Measurements from ENCODE around the gene UBE2H. TPM values are rescaled to one million over a fixed set of nuclear protein-coding genes. Genes with fewer than 3 reads are reported as not detected.

UBE2H gene
- total RNA-seq, 4 donors from 2014 or later: 31.0 to 131 (median 53.3) TPM

DNA sequence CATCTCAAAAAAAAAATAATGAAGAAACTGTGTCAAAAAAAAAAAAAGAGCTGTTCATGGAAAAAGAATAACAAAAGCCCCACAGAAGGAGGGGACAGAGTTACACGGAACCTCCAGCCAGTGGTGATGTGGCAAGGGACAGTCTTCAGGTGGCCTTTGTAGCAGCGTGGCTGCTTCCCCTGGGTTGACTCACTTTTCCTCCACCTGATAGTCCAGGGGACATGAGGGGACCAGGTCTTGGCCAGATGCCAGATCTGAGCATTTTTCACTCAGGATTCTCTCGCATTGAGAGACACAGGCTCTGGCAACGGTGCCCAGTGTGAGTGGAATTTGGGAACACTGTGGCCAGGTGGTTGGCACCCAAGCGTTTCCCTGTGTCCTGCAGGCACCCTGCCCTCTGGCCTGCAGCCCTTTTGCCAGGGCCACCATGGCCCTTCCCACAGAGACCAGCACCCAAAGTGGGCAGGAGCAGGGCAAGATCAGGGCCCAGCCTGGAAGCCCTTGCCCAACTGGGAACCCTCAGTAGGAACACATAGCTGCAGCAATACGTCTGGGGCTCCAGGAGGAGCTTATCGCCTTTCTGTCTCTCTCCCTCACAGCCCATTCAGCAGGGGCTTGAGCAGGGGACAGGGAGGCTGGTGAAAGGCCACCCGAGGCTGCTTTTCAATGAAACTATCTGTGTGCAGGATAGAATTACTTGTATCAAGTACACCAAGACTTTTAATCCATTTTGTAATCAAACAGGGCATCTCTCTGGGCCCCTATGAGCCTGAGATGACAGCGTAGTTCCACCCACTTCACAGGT lies 159.1 kb downstream of the UBE2H start:
- TF ChIP-seq EP300 (IDR thresholded peaks at IDR 0.05; ENCODE audit: low read depth) (no peak), POLR2A (IDR thresholded peaks at IDR 0.05) (no peak), POLR2AphosphoS5 (IDR thresholded peaks at IDR 0.05) (no peak), CTCF (IDR thresholded peaks at IDR 0.05) (no peak)
- no peak for DNase-seq
- WGBS, 2 donors (ENCODE audit: low coverage in 1 of 2): 69% methylated on average over 9 of the region's 9 CpGs; no CpG with 5 or more reads in 1 of the 2 donors
- intact Hi-C loops (cut with DNase I; ENCODE audit: low total_unique reads) (no loop called here), in situ Hi-C loops (cut with MboI; ENCODE audit: low pct_ligation_motif_present in 1 of 4, low pct_unique_long_range_greater_than_20kb in 1 of 4, low sequenced_read_pairs in 3 of 4) (no loop called here)
- no peaks in the 10 kb centered on the region for H3K9me3 ChIP-seq
- H3K4me3 ChIP-seq: no peak overlapping the region
- H3K27me3 ChIP-seq: peaks cover 13% of the 10 kb centered on the region
- no peaks in the 10 kb centered on the region for H3K36me3 ChIP-seq
- no peaks in the 10 kb centered on the region for H3K4me1 ChIP-seq
- H3K27ac ChIP-seq: no peak overlapping the region

GRCh38 chr7:129792721-129793120 lies 160.0 kb downstream of the UBE2H start:
- Histone ChIP-seq H3K27ac (no peak overlapping the region), H3K4me3 (no peak overlapping the region), H3K4me1 (no peaks in the 10 kb centered on the region), H3K36me3 (no peaks in the 10 kb centered on the region), H3K9me3 (no peaks in the 10 kb centered on the region), H3K27me3 (peaks cover 22% of the 10 kb centered on the region)
- in situ Hi-C loops (cut with MboI; ENCODE audit: low pct_ligation_motif_present in 1 of 4, low pct_unique_long_range_greater_than_20kb in 1 of 4, low sequenced_read_pairs in 3 of 4) (no loop called here), intact Hi-C loops (cut with DNase I; ENCODE audit: low total_unique reads) (no loop called here)
- WGBS, 2 donors (ENCODE audit: low coverage in 1 of 2): 66 to 100% methylated on average over 1 to 9 of the region's 9 CpGs
- no peak for TF ChIP-seq CTCF (IDR thresholded peaks at IDR 0.05)
- TF ChIP-seq POLR2AphosphoS5 (IDR thresholded peaks at IDR 0.05): no peak
- TF ChIP-seq POLR2A (IDR thresholded peaks at IDR 0.05): no peak
- TF ChIP-seq EP300 (IDR thresholded peaks at IDR 0.05; ENCODE audit: low read depth): no peak
- no peak for DNase-seq

DNA sequence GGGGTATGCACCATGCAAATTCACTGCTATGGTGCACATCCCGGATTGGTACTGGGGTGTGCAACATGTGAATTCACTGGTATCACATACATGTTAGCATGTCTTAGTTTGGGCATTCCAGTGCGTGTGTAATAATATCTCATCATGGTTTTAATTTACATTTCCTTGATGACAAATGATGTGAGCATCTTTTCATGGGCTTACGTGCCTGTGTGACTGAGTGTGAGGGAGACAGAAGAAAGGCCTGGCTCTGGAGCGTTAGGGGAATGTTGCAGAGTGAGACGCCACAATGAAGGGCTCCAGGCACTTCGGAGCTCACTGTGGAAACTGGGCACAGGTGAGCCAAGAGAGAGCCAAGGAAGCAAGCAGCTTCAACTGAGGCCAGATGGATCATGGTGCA lies 162.6 kb downstream of the UBE2H start:
- no peak overlapping the region for H3K4me3 ChIP-seq
- WGBS, 2 donors (ENCODE audit: low coverage in 1 of 2): 72 to 89% methylated on average over 4 to 6 of the region's 6 CpGs
- DNase-seq: no peak
- intact Hi-C loops (cut with DNase I; ENCODE audit: low total_unique reads) (no loop called here), in situ Hi-C loops (cut with MboI; ENCODE audit: low pct_ligation_motif_present in 1 of 4, low pct_unique_long_range_greater_than_20kb in 1 of 4, low sequenced_read_pairs in 3 of 4) (no loop called here)
- TF ChIP-seq CTCF (IDR thresholded peaks at IDR 0.05) (no peak), POLR2A (IDR thresholded peaks at IDR 0.05) (no peak), POLR2AphosphoS5 (IDR thresholded peaks at IDR 0.05) (no peak), EP300 (IDR thresholded peaks at IDR 0.05; ENCODE audit: low read depth) (no peak)
- peaks cover 8 to 11% (median 9%) of the 10 kb centered on the region in 4 donors for H3K4me1 ChIP-seq
- H3K36me3 ChIP-seq: no peaks in the 10 kb centered on the region
- peaks cover 48% of the 10 kb centered on the region for H3K27me3 ChIP-seq
- H3K27ac ChIP-seq: no peak overlapping the region
- no peaks in the 10 kb centered on the region for H3K9me3 ChIP-seq

DNA sequence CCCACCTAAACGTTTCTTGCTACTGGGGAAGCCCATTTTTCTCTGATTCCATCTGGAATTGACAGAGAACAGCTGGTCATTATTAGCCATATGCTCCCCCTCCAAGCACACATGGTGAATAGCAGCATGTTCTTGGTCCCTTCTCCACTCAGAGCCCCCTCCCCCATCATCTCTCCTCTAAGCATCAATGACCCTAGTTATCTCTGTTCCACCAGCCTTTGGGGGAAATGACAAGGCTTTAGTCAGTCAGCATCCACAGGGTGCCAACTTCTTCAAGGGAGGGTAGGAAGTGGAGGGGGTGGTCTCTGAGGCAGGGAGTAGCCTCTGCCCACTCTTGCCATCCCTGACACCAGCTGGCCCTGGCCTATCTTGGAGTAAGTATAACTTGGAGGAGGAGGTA lies 163.1 kb downstream of the UBE2H start:
- Histone ChIP-seq H3K36me3 (no peaks in the 10 kb centered on the region), H3K27me3 (peaks cover 53% of the 10 kb centered on the region), H3K4me3 (no peak overlapping the region), H3K4me1 (peaks cover 13 to 15% (median 14%) of the 10 kb centered on the region in 4 donors), H3K27ac (no peak overlapping the region), H3K9me3 (no peaks in the 10 kb centered on the region)
- DNase-seq: no peak
- WGBS, 2 donors (ENCODE audit: low coverage in 1 of 2): 53% methylated on average over 1 of the region's 1 CpG; no CpG with 5 or more reads in 1 of the 2 donors
- in situ Hi-C loops (cut with MboI; ENCODE audit: low pct_ligation_motif_present in 1 of 4, low pct_unique_long_range_greater_than_20kb in 1 of 4, low sequenced_read_pairs in 3 of 4) (no loop called here), intact Hi-C loops (cut with DNase I; ENCODE audit: low total_unique reads) (no loop called here)
- no peak for TF ChIP-seq POLR2AphosphoS5 (IDR thresholded peaks at IDR 0.05)
- TF ChIP-seq EP300 (IDR thresholded peaks at IDR 0.05; ENCODE audit: low read depth): no peak
- TF ChIP-seq POLR2A (IDR thresholded peaks at IDR 0.05): no peak
- no peak for TF ChIP-seq CTCF (IDR thresholded peaks at IDR 0.05)
